ENCODE measurements around the gene NINJ2. TPM values are rescaled to one million over a fixed set of nuclear protein-coding genes. Genes with fewer than 3 reads are reported as not detected.

NINJ2 gene
- total RNA-seq, 4 donors from 2014 or later, result 0.49 to 7.2 (median 2.0) TPM

DNA sequence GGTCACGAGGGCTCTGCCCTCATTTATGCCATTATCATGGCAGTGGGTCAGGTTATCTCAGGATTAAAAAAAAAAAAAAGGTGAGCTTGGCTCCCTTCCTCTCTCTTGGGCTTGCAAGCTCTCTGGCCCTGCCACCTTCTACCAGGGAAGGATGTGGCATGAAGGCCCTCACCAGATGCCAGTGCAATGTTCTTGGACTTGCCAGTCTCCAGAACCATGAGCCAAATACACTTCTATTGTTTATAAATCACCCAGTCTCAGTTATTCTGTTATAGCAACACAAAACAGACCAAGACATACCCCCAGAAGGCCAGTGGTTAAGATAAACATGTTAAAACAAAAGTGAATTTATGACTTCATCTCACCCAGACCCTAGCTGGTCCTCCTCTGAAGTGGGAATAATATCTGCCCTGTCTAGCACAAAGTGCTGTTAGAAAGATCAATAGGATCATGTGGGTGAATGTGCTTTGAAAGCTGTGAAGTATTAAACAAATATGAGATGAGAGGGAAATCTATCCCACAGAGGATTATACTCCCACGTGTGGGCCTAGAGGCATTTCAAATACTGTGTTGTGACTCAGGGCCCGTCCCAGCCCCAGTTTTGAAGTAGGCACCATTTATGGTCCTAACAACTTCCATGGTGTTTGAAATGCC lies 88.6 kb downstream of the NINJ2 start:
- H3K27ac ChIP-seq, result no peak overlapping the region
- no peak for DNase-seq
- intact Hi-C loops (cut with DNase I), result loop anchor here (5.0 to 10.0 kb wide), 3 partner anchors 73 to 1010 kb away; no protein-coding TSS in a partner anchor

DNA sequence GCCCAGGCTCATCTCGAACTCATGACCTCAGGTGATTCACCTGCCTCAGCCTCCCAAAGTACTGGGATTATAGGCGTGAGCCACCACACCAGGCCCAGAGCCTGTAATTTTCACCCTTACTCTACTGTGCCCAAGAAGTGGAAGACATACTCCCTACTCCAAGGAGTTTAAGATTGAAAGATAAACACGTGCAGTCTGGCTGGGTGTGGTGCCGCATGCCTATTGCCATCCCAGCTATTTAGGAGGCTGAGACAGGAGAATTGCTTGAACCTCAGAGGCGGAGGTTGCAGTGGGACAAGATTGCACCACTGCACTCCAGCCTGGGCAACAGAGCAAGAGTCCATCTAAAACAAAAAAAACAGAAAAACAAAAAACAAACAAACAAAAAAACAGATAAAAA lies 90.0 kb downstream of the NINJ2 start:
- Histone ChIP-seq H3K36me3 (no peaks in the 10 kb centered on the region), H3K27ac (no peak overlapping the region), H3K4me1 (peaks cover 8 to 39% of the 10 kb centered on the region in 2 donors), H3K4me3 (replicated peaks in 1 of 3) (no peak overlapping the region), H3K9me3 (no peaks in the 10 kb centered on the region), H3K27me3 (peaks cover 2% of the 10 kb centered on the region)
- intact Hi-C loops (cut with DNase I), result loop anchor here (5.0 to 10.0 kb wide), 2 partner anchors 379 to 1012 kb away; no protein-coding TSS in a partner anchor
- TF ChIP-seq, protein P1, sequence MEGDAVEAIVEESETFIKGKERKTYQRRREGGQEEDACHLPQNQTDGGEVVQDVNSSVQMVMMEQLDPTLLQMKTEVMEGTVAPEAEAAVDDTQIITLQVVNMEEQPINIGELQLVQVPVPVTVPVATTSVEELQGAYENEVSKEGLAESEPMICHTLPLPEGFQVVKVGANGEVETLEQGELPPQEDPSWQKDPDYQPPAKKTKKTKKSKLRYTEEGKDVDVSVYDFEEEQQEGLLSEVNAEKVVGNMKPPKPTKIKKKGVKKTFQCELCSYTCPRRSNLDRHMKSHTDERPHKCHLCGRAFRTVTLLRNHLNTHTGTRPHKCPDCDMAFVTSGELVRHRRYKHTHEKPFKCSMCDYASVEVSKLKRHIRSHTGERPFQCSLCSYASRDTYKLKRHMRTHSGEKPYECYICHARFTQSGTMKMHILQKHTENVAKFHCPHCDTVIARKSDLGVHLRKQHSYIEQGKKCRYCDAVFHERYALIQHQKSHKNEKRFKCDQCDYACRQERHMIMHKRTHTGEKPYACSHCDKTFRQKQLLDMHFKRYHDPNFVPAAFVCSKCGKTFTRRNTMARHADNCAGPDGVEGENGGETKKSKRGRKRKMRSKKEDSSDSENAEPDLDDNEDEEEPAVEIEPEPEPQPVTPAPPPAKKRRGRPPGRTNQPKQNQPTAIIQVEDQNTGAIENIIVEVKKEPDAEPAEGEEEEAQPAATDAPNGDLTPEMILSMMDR (IDR thresholded peaks at IDR 0.05), result no peak
- TF ChIP-seq POLR2A (IDR thresholded peaks at IDR 0.05), result no peak
- DNase-seq, result no peak
- WGBS, 2 donors, result 91 to 94% methylated on average over 5 of the region's 5 CpGs

More for the DNA sequence above, 88.6 kb downstream of the NINJ2 start:
- TF ChIP-seq, protein P1 (IDR thresholded peaks at IDR 0.05), result no peak
- no peak for TF ChIP-seq POLR2A (IDR thresholded peaks at IDR 0.05)
- no peaks in the 10 kb centered on the region for H3K36me3 ChIP-seq
- WGBS, 2 donors, result 79 to 88% methylated on average over 3 of the region's 3 CpGs
- no peaks in the 10 kb centered on the region for H3K27me3 ChIP-seq
- H3K4me1 ChIP-seq, result peaks cover 5 to 36% of the 10 kb centered on the region in 2 donors
- no peaks in the 10 kb centered on the region for H3K9me3 ChIP-seq
- H3K4me3 ChIP-seq (replicated peaks in 1 of 3), result no peak overlapping the region

DNA sequence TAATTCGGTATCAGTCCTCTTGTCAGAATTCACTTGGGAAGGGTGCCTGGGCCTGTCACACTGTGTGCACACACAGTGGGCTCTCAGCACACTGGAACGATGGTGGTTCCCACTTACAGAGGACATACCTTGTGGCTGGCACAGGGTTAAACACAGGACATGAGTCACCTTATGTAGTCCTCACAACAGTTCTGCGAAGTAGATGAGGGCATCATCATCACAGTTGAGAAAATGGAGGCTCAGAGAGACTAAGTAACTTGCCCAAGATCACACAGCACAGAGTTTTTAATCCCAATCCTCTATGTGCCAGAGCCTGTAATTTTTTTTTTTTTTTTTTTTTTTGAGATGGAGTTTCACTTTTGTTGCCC lies 90.7 kb downstream of the NINJ2 start:
- no peak for DNase-seq
- Histone ChIP-seq H3K4me3 (replicated peaks in 1 of 3) (no peak overlapping the region), H3K4me1 (peaks cover 8 to 39% of the 10 kb centered on the region in 2 donors), H3K27me3 (peaks cover 3% of the 10 kb centered on the region), H3K36me3 (no peaks in the 10 kb centered on the region), H3K9me3 (no peaks in the 10 kb centered on the region), H3K27ac (peak overlapping the region in 1 of 3 donors; percentile 79)
- WGBS, 2 donors, result 91 to 94% methylated on average over 3 of the region's 3 CpGs
- intact Hi-C loops (cut with DNase I), result loop anchor here (5.0 to 10.0 kb wide), 2 partner anchors 380 to 1012 kb away; no protein-coding TSS in a partner anchor
- TF ChIP-seq, protein P1 (IDR thresholded peaks at IDR 0.05), result no peak
- no peak for TF ChIP-seq POLR2A (IDR thresholded peaks at IDR 0.05)

DNA sequence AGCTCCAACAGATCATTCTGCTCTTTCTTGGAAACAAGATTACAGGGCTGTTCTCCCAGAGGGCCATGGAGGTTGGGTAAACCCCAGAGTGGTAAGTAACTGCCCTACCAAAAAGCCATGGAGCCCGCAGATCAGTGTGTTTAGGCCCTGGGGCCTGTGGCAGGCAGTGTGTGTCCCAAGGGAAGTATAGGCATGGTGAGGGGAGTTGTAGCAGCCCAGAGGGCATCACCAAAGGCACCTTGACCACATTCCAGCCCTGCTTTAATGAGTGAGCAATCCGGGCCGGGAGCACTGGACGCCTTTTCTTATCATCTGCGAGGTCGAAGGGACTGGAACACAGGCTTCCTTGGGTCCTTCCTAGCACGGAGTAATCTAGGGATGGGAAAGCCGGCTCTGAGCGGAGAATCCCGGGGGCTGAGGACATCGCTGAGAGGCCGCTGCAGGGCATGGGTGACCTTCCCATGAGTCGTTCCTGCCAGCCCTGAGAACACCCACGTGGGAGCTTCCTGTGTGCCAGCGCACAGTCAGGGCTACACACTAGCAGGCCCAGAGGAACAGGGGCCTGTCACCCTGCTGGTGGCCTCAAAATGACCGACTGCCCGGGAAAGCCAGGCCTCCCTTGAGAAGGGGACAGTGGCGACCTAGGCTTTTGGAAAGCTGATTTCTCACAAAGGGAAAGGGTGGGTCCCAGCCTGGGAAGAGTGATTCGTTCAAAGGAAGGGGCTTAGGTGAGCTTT lies 91.3 kb downstream of the NINJ2 start:
- no peaks in the 10 kb centered on the region for H3K36me3 ChIP-seq
- TF ChIP-seq POLR2A (IDR thresholded peaks at IDR 0.05), result no peak
- TF ChIP-seq, protein P1 (IDR thresholded peaks at IDR 0.05), result no peak
- peaks cover 8 to 39% of the 10 kb centered on the region in 2 donors for H3K4me1 ChIP-seq
- no peak for DNase-seq
- no peaks in the 10 kb centered on the region for H3K9me3 ChIP-seq
- no peak overlapping the region for H3K4me3 ChIP-seq (replicated peaks in 1 of 3)
- H3K27me3 ChIP-seq, result peaks cover 3% of the 10 kb centered on the region
- intact Hi-C loops (cut with DNase I), result loop anchor here (5.0 to 10.0 kb wide), 2 partner anchors 380 to 1013 kb away; no protein-coding TSS in a partner anchor
- peak overlapping the region in 2 of 3 donors; percentile 52 to 79 for H3K27ac ChIP-seq
- WGBS, 2 donors, result 75 to 84% methylated on average over 16 to 19 of the region's 19 CpGs
